Measurements from ENCODE around the gene SDK1.

The SDK1 gene

GRCh38 chr7:3349126-3349525 lies 48.1 kb downstream of the SDK1 start:
- no peak for DNase-seq (ENCODE audit: extremely low spot score)
- TF ChIP-seq BHLHE40 (IDR thresholded peaks at IDR 0.05; ENCODE audit: borderline replicate concordance), result no peak
- no peak for TF ChIP-seq TARDBP (IDR thresholded peaks at IDR 0.05)
- no peak for TF ChIP-seq LEF1 (IDR thresholded peaks at IDR 0.05; ENCODE audit: borderline replicate concordance)
- TF ChIP-seq PKNOX1 (IDR thresholded peaks at IDR 0.05), result no peak
- no peak for TF ChIP-seq ARNT (IDR thresholded peaks at IDR 0.05)
- TF ChIP-seq HDGF (IDR thresholded peaks at IDR 0.05; ENCODE audit: borderline replicate concordance), result no peak
- TF ChIP-seq SP1 (IDR thresholded peaks at IDR 0.05), result no peak
- TF ChIP-seq CTBP1 (IDR thresholded peaks at IDR 0.05; ENCODE audit: borderline replicate concordance), result no peak
- POLR2A ChIA-PET, result no interaction called here
- CTCF ChIA-PET, result interaction anchor here (0.9 kb wide), 1 partner anchor 9 kb away, joined by 4 read pairs; no protein-coding TSS in a partner anchor

GRCh38 chr7:3356173-3356572 lies 55.1 kb downstream of the SDK1 start:
- no peak for DNase-seq (ENCODE audit: extremely low spot score)
- no peak for TF ChIP-seq ELF4 (IDR thresholded peaks at IDR 0.05)
- no peak for TF ChIP-seq CTBP1 (IDR thresholded peaks at IDR 0.05; ENCODE audit: borderline replicate concordance)
- no peak for TF ChIP-seq FOXK2 (IDR thresholded peaks at IDR 0.05)
- TF ChIP-seq FOXA1 (IDR thresholded peaks at IDR 0.05), result no peak
- TF ChIP-seq PKNOX1 (IDR thresholded peaks at IDR 0.05), result no peak
- TF ChIP-seq LEF1 (IDR thresholded peaks at IDR 0.05; ENCODE audit: borderline replicate concordance), result no peak
- no peak for TF ChIP-seq NFRKB (IDR thresholded peaks at IDR 0.05)
- no peak for TF ChIP-seq BHLHE40 (IDR thresholded peaks at IDR 0.05; ENCODE audit: borderline replicate concordance)
- no peak for TF ChIP-seq TARDBP (IDR thresholded peaks at IDR 0.05)
- no peak for TF ChIP-seq ZNF384 (IDR thresholded peaks at IDR 0.05)
- no peak for TF ChIP-seq L3MBTL2 (conservative IDR thresholded peaks at IDR 0.05)
- TF ChIP-seq ARNT (IDR thresholded peaks at IDR 0.05), result no peak
- no peak for TF ChIP-seq SP1 (IDR thresholded peaks at IDR 0.05)
- TF ChIP-seq SUZ12 (IDR thresholded peaks at IDR 0.05), result no peak
- TF ChIP-seq FOXM1 (IDR thresholded peaks at IDR 0.05; ENCODE audit: borderline replicate concordance), result no peak
- no peak for TF ChIP-seq HDGF (IDR thresholded peaks at IDR 0.05; ENCODE audit: borderline replicate concordance)
- CTCF ChIA-PET, result interaction anchor here (1.1 kb wide), 1 partner anchor 83 kb away, joined by 3 read pairs; no protein-coding TSS in a partner anchor
- POLR2A ChIA-PET, result no interaction called here

- no peak for DNase-seq (ENCODE audit: extremely low spot score)
- ChIA-PET CTCF (no interaction called here), POLR2A (no interaction called here)
- TF ChIP-seq FOXM1 (IDR thresholded peaks at IDR 0.05; ENCODE audit: borderline replicate concordance) (no peak), LEF1 (IDR thresholded peaks at IDR 0.05; ENCODE audit: borderline replicate concordance) (no peak), BHLHE40 (IDR thresholded peaks at IDR 0.05; ENCODE audit: borderline replicate concordance) (no peak), ARNT (IDR thresholded peaks at IDR 0.05) (no peak), SUZ12 (IDR thresholded peaks at IDR 0.05) (no peak), NFRKB (IDR thresholded peaks at IDR 0.05) (no peak), PKNOX1 (IDR thresholded peaks at IDR 0.05) (no peak)
These were observed 57.9 kb downstream of the SDK1 start for GRCh38 chr7:3358991-3359390.

GRCh38 chr7:3367261-3367660 lies 66.2 kb downstream of the SDK1 start:
- CTCF ChIA-PET, result no interaction called here
- no peak for DNase-seq (ENCODE audit: extremely low spot score)
- POLR2A ChIA-PET, result no interaction called here
- no peak for TF ChIP-seq HDGF (IDR thresholded peaks at IDR 0.05; ENCODE audit: borderline replicate concordance)
- TF ChIP-seq FOXA1 (IDR thresholded peaks at IDR 0.05), result no peak
- TF ChIP-seq ZNF384 (IDR thresholded peaks at IDR 0.05), result no peak
- no peak for TF ChIP-seq SUZ12 (IDR thresholded peaks at IDR 0.05)
- no peak for TF ChIP-seq SP1 (IDR thresholded peaks at IDR 0.05)
- TF ChIP-seq FOXK2 (IDR thresholded peaks at IDR 0.05), result no peak
- no peak for TF ChIP-seq L3MBTL2 (conservative IDR thresholded peaks at IDR 0.05)
- TF ChIP-seq CTBP1 (IDR thresholded peaks at IDR 0.05; ENCODE audit: borderline replicate concordance), result no peak
- no peak for TF ChIP-seq LEF1 (IDR thresholded peaks at IDR 0.05; ENCODE audit: borderline replicate concordance)
- TF ChIP-seq FOXM1 (IDR thresholded peaks at IDR 0.05; ENCODE audit: borderline replicate concordance), result no peak
- no peak for TF ChIP-seq ELF4 (IDR thresholded peaks at IDR 0.05)
- no peak for TF ChIP-seq PKNOX1 (IDR thresholded peaks at IDR 0.05)
- no peak for TF ChIP-seq ARNT (IDR thresholded peaks at IDR 0.05)
- no peak for TF ChIP-seq BHLHE40 (IDR thresholded peaks at IDR 0.05; ENCODE audit: borderline replicate concordance)
- no peak for TF ChIP-seq NFRKB (IDR thresholded peaks at IDR 0.05)
- no peak for TF ChIP-seq TARDBP (IDR thresholded peaks at IDR 0.05)

GRCh38 chr7:3370068-3370830 lies 69.2 kb downstream of the SDK1 start:
- TF ChIP-seq FOXM1 (IDR thresholded peaks at IDR 0.05; ENCODE audit: borderline replicate concordance) (no peak), FOXK2 (IDR thresholded peaks at IDR 0.05) (no peak), HDGF (IDR thresholded peaks at IDR 0.05; ENCODE audit: borderline replicate concordance) (no peak), ZNF384 (IDR thresholded peaks at IDR 0.05) (no peak), NFRKB (IDR thresholded peaks at IDR 0.05) (no peak), BHLHE40 (IDR thresholded peaks at IDR 0.05; ENCODE audit: borderline replicate concordance) (no peak), CTBP1 (IDR thresholded peaks at IDR 0.05; ENCODE audit: borderline replicate concordance) (no peak), ARNT (IDR thresholded peaks at IDR 0.05) (no peak), SUZ12 (IDR thresholded peaks at IDR 0.05) (no peak), TARDBP (IDR thresholded peaks at IDR 0.05) (no peak), SP1 (IDR thresholded peaks at IDR 0.05) (no peak), L3MBTL2 (conservative IDR thresholded peaks at IDR 0.05) (no peak), FOXA1 (IDR thresholded peaks at IDR 0.05) (no peak), ELF4 (IDR thresholded peaks at IDR 0.05) (no peak)
- ChIA-PET CTCF (no interaction called here), POLR2A (no interaction called here)
- DNase-seq (ENCODE audit: extremely low spot score), result no peak
